ENCODE results near the gene PSPN.
"Not testable (repeated sequence)": the region's sequence is repeated elsewhere in the genome, so short reads cannot be mapped to it uniquely, and the experiment has no call there.

The PSPN gene

DNA sequence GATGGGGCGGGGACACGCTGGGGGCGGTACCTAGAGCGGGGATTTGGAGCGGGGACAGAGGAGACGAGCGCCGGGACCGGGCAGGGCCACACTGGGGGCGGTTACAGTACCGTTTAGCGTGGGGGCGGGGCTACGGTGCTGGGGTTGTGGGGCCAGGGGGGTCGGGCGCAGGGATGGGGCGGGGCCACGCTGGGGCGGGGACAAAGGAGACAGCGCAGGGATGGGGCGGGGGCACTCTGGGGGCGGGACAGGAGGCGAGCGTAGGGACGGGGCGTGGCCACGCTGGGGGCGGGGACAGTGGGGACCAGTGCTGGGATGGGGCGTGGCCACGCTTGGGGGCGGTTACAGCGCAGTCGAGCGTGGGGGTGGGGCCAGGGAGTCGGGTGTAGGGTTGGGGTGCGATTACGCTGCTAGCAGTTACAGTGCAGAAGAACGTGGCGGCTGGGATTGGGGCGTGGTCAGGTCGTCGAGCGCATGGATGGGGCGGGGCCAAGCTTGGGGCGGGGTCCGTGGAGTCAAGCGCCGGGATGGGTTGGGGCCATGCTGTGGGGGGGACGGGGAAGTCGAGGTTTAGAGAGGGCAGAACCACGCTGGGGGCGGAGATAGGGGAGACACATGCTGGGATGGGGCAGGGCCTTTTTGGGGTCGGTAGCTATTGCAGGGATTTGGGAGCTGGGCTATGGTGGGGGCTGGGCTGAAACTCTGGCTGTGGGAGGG, 2.5 kb downstream of the PSPN start:
- DNase-seq (ENCODE audit: low read depth, low spot score): peak; percentile 92

DNA sequence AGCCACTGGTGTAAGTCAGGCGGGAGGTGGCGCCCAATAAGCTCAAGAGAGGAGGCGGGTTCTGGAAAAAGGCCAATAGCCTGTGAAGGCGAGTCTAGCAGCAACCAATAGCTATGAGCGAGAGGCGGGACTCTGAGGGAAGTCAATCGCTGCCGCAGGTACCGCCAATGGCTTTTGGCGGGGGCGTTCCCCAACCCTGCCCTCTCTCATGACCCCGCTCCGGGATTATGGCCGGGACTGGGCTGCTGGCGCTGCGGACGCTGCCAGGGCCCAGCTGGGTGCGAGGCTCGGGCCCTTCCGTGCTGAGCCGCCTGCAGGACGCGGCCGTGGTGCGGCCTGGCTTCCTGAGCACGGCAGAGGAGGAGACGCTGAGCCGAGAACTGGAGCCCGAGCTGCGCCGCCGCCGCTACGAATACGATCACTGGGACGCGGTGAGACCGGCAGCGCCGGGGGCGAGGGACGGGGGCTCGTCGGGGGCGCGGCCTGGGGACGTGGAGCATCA, 3.1 kb downstream of the PSPN start, which contains the start of gene ALKBH7:
ALKBH7 (plus strand) TSS at position 201 of the 502 bp plus-strand sequence; CDS start at position 228, 27 bp downstream.
- peak; percentile 98 for DNase-seq (ENCODE audit: low read depth, low spot score)

DNA sequence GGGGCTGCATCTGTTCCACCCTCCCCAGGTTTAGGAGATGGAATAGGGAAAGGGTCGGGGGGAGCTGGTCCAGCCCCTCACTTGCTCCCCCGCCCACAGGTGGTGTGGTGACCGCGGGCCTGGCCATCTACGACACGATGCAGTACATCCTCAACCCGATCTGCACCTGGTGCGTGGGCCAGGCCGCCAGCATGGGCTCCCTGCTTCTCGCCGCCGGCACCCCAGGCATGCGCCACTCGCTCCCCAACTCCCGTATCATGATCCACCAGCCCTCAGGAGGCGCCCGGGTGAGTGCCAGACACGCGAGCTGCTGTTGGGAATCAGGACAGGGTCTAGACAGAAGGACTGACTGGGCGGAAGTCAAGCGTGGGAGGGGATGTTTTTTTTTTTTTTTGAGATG, 11.4 kb downstream of the PSPN start:
- DNase-seq (ENCODE audit: low read depth, low spot score): no peak

DNA sequence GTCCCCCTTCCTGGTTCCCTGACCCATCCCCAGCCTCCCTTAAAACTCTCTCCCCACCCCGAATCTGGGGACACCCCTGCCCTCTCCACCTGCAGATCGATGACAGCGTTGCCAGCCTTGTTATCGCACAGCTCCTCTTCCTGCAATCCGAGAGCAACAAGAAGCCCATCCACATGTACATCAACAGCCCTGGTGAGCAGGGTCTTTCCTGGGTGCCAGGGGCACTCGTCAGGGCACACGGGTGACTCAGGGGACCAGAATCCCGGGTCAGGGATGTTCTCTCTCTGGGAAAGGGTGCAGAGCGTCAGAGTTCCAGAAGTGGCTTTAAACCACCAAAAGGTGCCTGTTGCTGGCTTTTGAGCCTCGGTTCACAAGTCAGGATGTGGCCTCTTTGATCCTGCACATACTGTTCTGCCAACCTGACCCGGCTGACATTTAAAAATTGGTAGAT, 13.4 kb downstream of the PSPN start:
- DNase-seq (ENCODE audit: low read depth, low spot score): no peak

DNA sequence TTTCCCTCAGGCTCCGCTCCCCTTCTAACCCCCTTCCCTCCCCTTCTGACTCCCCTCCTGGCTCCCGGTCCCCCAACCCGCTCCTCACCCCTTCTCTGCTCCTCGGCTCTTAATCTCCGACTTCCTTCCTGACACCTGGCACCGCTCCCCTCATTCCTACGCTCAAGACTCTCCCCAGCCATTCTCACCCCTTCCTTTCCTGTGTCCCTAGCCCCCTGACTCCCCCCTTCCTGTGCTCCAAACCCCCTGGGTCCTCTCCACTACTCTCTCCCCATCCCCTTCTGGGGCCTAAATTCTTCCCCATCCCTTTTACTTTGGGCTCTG, 13.7 kb downstream of the PSPN start:
- DNase-seq (ENCODE audit: low read depth, low spot score): no peak

DNA sequence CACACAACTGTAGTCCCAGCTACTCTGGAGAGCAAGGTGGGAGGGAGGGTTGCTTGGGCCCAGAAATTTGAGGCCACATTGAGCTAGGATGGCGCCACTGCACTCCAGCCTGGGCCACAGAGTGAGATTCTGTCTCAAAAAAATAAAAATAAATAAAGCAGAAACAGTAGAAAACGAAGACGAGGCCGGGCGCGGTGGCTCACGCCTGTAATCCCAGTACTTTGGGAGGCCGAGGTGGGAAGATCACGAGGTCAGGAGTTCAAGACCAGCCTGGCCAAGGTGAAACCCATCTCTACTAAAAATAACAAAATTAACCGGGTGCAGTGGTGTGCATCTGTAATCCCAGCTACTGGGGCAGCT, 14.9 kb downstream of the PSPN start:
- not testable (repeated sequence) for DNase-seq (ENCODE audit: low read depth, low spot score)

DNA sequence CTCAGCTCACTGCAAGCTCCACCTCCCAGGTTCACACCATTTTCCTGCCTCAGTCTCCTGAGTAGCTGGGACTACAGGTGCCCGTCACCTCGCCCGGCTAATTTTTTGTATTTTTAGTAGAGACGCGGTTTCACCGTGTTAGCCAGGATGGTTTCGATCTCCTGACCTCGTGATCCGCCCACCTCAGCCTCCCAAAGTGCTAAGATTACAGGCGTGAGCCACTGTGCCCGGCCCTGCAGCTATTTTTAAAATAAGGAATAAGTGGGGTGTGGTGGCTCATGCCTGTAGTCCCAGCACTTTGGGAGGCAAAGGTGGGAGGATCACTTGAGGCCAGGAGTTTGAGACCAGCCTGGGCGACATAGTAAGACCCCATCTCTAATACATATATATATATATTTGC, 15.3 kb downstream of the PSPN start:
- not testable (repeated sequence) for DNase-seq (ENCODE audit: low read depth, low spot score)

DNA sequence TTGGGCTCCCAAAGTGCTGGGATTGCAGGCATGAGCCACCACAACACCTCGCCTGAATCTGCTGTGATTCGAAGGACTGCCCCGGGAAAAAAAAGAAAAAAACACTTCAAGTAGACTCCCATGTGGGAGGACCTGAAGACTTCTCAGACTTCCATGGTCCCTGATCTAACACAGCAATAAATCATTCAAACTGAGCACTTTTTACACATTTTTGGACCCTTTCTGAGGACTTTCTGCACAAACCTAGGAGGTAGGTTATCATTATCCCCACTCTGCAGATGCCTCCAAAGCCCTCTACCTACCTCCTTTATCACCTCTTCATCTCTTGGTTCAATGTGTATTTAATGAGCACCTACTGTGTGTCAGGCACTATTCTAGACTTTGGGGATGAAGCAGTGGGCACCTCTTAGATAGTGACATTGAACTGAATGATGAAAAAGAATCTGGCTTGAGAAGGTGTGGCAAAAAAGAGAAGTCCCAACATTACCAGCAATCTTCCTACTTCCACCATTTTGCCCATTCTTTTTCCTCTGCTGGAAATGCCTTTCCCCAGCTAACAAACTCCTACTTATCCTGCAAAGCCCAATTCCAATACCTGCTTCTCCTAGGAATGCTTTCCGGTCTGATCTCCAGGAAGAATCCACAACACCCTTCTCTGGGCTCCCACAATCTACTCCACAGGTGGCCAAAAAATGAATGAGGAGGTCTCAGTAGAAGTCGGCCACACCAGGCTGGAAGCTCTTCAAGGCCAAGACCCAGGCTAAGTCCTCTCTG, 16.0 kb downstream of the PSPN start:
- no peak for DNase-seq (ENCODE audit: low read depth, low spot score)

DNA sequence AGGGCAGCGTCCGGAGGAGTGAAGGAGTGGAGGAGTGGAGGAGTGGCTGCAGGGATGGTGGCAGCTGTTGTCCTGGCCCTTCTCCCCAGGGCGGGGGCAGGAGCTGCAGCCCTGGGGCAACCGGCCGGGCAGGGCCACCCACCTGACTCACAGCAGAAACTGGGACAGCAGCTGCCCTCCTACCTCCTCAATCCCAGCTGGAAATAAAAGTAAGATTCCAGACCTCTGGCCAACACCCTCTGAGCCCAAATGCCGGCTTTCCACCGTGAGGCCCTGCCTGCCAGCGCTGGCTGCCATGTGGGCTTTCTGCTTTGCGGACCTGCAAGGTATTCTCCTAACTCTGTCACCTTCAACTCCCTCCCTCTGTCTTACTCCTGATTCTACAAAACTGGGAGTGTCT, 17.7 kb downstream of the PSPN start:
- no peak for DNase-seq (ENCODE audit: low read depth, low spot score)

DNA sequence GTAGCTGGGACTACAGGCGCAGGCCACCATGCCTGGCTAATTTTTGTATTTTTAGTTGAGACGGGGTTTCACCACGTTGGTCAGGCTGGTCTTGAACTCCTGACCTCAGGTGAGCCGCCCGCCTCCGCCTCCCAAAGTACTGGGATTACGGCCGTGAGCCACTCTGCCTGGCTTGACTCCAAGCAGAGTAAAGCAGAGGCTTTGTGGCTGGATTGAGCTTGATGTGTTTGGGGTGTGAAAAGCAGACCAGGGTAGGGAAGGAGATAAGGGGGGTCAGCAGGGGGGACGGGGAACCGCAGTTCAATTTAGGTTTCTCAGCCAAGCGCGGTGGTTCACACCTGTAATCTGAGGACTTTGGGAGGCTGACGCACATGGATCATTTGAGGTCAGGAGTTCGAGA, 18.6 kb downstream of the PSPN start:
- no peak for DNase-seq (ENCODE audit: low read depth, low spot score)

DNA sequence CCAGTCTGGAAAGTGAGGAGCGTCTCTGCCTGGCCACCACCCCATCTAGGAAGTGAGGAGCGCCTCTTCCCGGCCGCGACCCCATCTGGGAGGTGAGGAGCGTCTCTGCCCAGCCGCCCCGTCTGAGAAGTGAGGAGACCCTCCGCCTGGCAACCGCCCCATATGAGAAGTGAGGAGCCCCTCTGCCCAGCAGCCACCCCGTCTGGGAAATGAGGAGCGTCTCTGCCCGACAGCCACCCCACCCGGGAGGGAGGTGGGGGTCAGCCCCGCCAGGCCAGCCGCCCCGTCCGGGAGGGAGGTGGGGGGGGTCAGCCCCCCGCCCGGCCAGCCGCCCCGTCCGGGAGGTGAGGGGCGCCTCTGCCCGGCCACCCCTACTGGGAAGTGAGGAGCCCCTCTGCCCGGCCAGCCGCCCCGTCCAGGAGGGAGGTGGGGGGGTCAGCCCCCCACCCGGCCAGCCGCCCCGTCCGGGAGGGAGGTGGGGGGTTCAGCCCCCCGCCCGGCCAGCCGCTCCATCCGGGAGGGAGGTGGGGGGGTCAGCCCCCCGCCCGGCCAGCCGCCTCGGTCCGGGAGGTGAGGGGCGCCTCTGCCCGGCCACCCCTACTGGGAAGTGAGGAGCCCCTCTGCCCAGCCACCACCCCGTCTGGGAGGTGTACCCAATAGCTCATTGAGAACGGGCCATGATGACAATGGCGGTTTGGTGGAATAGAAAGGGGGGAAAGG, 20.3 kb downstream of the PSPN start:
- DNase-seq (ENCODE audit: low read depth, low spot score): not testable (repeated sequence)

DNA sequence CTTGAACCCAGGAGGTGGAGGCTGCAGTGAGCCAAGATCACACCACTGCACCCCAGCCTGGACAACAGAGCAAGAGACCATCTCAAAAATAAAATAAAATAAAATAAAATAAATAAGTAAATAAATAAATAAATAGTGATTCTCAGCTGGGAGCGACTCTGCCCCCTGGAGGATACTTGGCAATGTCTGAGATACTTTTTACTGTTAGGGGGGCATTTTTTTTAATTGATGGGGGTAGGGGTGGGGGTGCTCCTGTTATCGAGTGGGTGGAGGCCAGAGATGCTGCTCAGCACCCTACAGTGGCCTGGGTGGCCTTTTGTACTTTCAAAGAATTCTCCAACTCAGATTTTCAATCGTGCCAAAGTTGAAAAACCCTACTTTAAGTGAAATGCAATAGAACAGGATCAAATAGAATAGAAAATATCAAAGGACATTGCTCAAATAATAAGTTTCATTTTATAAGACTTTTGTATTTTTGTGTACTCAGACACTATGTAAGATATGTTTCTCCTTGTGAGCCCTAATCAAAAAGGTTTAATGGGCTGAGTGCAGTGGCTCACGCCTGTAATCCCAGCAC, 21.5 kb downstream of the PSPN start:
- DNase-seq (ENCODE audit: low read depth, low spot score): no peak

DNA sequence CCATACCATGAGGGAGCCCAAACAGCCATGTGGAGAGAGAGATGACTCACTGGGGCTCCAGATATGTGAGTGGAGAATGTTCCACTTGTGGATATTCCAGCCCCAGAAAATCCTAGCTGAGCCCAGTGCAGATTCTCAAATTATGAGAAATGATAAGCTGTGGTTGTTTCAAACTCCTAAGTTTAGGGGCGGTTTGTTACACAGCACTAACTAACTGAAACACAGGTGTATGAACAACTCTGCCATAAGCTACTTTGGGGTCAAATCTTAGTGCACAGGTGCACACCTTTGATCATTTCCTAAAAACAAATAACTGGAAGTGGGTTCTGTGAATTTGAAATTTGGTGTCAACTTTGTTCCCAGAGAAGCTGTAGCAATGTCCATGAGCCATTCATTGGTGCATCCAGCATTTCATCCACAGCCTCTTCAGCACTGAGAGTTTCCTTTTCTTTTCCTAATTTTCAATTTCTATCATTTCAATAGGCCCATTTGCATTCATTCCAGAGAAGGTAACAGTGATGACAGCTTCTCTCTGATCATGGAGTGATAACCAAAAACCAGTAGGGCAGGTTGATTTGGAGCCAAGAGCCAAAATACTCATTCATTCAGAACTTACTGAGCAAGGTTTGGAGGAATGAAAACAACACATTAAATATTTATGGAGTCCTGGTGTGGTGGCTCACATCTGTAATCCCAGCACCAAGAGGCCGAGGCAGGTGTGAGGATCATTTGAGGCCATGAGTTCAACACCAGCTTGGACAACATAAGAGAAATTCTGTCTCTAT, 23.2 kb downstream of the PSPN start:
- DNase-seq (ENCODE audit: low read depth, low spot score): no peak

DNA sequence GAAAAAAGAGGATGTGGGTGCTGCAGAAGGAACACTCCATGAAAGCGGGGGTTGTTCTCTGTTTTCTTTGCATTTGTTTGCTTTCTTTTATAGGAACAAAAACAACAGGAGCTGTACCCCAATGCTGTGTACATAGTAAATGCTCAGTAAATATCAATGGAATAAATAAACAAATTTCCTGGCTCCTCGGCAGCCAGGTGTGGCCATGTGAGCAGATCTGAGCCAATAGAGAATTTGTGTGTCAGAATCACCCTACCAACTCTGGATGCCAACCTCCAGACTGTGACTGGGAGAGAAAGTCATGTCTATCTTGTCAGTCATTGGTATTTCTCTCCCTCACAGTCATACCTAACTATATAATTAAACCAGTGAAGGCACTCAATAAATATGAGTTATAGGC, 25.0 kb downstream of the PSPN start:
- DNase-seq (ENCODE audit: low read depth, low spot score): no peak

DNA sequence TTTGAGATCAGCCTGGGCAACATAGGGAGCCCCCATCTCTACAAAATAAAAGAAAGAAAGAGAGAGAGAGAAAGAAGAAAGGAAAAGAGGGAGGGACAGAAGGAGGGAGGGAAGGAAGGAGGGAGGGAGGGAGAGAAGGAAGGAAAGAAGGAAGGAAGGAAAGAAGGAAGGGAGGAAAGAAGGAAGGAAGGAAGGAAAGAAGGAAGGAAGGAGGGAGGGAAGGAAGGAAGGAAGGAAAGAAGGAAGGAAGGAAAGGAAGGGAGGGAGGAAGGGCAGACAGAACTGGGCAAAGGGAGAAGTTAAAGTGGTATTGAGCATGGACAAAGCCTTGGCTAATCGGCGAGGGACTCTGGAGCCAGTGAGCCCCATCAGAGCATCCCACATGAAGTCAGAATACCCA, 26.5 kb downstream of the PSPN start:
- not testable (repeated sequence) for DNase-seq (ENCODE audit: low read depth, low spot score)

DNA sequence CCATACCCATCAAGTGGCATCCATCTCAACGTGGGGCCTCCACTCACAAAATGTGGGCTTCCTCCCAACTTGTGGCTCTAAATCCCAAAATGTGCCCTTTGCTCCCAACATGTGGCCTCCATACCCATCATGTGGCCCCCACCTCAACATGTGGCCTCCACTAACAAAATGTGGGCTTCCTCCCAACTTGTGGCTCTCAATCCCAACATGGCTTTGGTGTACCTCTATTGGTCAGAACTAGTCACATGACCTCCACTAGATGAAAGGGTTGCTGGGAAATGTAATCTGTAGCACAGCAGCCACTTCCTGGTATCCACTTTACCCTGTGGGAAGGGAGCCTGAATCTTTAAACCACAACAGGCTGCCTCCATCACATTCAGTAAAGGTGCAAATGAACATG, 32.3 kb downstream of the PSPN start:
- no peak for DNase-seq (ENCODE audit: low read depth, low spot score)

DNA sequence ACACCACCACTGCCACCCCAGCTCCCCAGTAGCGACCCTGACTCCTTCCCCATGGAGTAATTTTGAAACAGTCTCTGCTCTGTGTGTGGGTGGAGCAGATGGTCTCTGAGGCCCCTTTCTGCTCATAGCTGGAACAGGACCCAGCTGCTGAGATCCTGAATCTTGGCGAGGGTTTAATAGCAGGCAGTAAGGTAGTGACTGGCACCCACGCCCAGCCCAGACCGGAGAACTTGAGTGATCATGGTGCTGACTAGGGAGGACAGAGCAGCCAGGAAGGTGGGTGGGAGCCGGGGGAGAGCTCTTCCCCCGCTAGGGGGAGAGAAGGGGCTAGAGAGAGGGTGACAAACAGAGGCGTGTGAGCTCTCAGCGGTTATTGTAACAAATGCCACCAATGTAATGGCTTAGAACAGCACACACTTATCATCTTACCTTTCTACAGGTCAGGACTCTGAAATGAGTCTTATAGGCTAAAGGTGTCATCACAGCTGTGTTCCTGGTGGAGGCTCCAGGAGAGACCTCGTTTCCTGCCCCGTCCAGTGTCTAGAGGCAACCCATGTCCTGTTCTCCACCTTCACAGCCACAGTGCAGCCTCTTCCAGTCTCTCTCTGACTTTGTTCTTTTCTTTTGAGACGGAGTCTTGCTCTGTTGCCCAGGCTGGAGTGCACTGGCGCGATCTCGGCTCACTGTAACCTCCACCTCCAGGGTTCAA, 35.1 kb downstream of the PSPN start:
- no peak for DNase-seq (ENCODE audit: low read depth, low spot score)

DNA sequence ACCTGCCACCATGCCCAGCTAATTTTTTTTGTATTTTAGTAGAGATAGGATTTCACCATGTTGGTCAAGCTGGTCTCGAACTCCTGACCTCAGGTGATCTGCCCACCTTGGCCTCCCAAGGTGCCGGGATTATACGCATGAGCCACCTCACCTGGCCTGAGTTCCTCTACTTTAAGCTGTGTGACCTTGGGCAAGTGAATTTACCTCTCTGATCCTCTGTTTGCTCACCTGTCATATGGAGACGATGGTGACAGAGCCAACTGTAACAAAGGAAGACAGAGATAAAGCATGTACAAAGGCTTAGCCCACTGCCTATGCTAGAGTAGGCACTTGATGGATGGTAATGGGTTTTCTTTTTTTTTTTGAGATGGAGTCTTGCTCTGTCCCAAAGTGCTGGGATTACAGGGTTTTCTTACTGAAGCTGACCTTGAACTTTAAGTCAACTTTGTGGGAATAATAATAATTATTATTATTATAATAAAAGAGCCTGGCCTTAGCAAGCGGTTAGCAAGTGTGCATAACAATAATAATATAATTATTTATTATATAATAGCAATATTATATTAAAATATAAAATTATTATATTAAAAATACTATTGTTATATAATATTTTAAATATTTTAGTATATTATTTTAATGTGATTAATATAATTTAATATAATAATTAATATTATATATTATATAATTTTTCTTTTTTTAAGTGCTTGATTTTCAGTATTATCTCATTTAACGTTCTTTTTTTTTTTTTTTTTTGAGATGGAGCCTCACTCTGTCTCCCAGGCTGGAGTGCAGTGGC, 41.0 kb downstream of the PSPN start:
- no peak for DNase-seq (ENCODE audit: low read depth, low spot score)

DNA sequence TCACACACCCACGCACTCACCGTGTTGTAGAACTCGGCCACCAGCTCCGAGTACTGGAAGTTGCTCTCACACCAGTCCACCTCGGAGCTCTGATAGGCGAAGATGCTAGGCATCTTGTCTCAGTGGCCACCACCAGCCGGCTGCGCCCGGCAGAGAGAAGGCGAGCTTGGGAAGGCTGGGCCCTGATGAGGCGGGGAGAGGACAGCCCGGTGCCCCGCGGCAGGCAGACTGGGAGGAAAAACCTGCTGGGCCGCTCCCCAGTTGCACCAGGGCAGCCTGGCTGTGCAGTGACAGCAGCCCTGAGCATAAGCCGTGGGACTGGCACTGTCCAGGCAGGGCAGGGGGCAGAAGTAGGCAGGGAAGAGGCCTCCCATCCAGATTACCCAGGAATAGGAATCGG, 42.3 kb downstream of the PSPN start, which contains the start of gene ACER1:
ACER1 (minus strand) TSS at position 174 of the 400 bp plus-strand sequence; CDS start at position 113, 61 bp downstream.
- DNase-seq (ENCODE audit: low read depth, low spot score): no peak

DNA sequence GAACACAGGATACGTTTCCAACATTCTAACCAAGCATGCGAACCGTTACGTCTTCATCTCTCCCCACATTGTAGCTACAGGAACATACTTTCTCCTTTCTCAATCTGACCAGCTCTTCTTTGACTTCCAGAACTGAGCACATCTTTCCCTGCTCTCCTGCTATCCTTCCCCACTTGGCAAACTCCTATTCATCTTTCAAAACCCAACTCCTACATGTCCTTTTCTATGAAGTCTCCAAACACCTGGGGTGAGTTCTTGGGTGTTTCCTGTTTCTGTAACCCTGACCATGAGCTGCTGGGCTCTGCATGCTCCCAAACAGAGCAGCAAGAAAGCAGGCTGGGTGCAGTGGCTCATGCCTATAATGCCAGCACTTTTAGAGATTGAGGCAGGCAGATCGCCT, 48.9 kb downstream of the PSPN start:
- no peak for DNase-seq (ENCODE audit: low read depth, low spot score)

Data from brain pericyte (primary cell).